NCI-H510A treated with DMSO at 0.1 percent for 48 hours (cell line): Measurements from ENCODE around the gene GRK5.

Experiments used
- DNase-seq: peaks from one replicate; lab custom pipeline; 2025; lab: John Stamatoyannopoulos, UW

GRK5 gene

DNA sequence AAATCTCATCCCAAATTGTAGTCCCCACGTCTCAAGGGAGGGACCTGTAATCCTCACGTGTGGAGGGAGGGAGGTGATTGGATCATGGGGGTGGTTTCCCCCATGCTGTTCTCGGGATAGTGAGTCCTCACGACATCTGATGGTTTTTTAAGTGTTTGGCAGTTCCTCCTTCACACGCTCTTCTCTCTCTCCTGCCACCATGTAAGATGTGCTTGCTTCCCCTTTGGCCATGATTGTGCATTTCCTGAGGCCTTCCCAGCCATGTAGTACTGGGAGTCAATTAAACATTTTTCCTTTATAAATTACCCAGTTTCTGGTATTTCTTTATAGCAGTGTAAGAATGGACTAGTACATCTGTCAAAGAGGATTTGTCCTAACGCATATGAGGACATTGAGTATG lies 275.6 kb downstream of the GRK5 start:
- no peak for DNase-seq

DNA sequence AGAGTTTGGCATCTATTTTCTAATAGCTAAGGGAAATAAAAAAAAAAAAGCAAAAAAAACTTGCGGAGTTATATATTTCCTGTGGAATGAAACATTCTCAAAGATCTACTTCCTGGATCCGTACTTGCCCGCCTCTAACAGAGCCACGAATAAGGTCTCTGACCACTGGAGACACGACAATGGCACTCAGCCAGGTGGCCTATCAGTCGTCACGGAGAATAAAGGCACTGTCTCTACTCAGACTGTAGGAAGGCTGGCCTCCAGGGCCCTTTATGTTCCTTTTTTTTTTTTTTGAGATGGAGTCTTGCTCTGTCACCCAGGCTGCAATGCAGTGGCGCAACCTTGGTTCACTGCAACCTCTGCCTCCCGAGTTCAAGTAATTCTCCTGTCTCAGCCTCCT lies 276.5 kb downstream of the GRK5 start:
- no peak for DNase-seq

DNA sequence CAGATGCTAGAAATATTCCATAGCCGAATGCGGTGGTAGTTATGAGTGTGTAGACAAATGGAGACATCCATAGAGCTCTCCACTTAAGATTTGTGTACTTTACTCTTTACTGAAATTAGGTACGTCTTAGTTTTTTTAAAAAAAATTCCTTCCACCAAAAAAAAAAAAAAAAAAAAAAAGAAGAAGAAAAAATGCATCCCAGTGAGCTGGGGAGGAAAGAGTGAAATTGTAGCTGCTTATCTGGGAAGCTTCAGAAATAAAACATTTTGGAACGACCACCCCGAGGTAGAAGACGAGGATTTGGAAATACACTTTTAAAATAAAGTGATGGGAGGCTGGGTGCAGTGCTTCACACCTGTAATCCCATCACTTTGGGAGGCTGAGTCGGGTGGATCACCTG lies 281.3 kb downstream of the GRK5 start:
- DNase-seq = no peak

DNA sequence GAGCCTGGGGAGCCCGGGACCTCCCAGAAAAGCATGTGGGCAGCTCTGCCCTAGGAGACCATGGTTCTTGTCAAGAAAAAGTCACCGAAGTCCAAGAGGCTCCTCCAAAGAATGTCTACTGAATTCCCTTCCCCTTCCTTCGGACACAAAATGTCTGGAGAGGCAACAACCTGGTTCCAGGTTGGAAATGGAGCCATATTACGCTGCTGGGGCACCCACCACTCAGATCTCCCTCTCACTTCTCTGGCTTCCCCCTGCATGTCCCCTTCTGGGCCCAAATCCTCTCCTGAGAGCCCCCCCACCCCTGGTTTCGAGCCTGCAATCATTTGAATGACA lies 282.6 kb downstream of the GRK5 start:
- no peak for DNase-seq

DNA sequence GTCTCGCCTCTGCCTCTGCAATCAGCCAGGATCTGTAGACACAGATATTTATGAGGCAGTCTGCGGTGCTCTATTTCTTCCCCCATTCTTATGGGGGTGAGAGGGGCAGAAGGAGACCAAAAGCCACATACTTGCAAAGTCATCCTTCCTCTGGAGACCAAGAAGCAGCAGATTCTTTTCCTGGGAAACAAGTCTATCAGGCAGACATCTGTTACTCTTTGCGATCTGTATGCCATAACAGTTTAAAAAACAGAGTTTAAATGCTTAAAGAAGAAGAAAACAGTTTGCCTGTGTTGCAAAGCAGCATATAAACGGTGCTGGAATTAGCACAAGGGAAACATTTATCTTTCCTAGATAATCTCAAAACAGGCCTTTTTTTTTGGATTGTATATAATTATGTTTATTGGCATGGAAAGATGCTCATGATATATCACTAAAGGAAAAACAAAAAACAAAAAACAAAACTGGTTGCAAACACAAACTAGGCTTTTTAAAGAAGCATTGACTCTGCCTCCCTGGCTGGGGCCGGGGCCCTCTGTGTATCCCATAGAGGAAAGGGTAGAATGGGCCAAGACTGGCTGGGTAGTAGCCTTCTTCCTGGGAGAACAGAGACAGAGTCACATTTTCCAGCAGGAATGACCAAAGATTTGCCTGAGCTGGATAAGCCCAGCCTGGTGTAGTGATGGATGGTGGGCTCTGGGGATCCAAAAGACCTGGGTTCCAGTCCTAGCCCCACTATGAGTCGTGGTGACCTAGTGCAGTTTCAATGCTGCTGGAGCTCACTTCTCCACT lies 284.8 kb downstream of the GRK5 start:
- no peak for DNase-seq

DNA sequence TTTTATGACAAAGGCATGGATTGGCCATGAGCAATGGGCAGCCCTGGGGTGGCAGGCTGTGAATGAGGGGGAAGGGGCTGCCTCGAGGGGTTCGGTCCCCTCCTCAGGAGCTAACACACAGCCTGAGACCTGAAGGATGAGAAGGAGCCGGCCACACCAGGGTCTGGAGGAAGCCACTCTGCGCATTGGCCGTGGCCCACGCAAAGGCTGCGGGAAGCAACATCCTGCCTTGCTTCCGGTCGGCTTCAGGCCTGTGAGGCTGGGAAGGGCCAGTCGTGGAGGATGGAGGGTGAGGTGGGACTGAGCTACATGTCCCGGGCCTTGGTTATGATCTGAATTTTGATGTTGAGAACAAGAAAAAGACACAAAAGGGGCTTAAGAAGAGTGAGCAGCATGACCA lies 285.8 kb downstream of the GRK5 start:
- no peak for DNase-seq

DNA sequence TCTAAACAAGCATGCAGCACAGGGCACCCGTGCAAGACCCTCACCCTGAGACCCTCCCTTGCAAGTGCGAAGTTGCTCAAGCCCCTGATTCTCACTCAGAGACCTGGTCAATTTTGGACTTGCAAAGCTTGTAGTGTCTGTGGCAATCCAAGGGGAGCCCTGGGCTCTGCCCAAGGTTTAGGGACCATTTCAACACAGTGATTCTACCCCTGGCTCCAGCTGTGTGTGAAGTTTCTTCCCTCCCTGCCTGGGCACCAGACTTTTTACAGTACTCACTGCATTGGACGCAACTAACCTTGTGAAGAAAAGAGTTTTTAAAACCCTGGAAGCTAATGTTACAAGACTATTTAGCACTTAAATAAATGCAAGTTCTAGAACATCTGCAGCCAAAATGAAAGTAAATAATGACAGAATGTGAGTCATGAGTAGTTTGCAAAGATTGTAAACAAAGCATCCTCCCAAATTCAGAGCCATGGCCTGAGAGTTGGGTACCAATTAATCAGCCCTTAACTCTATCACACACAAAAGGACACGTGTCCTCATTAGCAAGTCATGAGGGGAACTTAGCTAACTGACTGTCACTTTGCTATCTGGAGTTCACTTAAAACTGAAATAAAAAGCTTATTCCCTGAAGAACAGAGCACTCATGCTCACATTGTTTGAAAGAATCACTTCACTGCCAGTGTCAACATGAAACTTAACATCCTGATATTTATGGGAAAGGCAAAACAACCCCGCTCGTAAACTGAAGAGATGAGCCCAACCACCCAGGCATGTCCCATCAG lies 287.1 kb downstream of the GRK5 start:
- DNase-seq = peak; percentile 40

DNA sequence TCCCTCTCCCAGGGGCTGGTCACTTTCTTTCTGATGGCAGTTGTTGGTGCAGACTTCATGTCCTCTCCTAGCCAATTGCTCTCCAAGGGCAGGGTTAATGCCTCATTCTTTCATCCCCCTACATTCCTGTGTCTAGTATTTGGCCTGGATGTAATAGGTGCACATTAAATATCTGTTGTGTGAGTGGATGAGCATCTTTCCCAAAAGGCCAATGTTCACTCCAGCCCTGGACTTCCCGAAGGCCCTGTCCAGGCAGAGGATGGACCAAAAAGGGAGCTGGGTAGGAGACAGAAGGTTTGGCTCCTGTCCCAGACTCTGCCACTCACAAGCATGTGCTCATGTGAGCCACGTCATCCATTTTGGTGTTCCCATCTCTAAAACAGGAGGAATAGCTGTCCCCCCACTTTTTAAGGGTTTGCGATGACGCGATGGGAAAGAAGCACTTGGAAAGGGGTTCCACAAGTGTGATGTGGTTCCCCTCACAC lies 287.7 kb downstream of the GRK5 start:
- no peak for DNase-seq

DNA sequence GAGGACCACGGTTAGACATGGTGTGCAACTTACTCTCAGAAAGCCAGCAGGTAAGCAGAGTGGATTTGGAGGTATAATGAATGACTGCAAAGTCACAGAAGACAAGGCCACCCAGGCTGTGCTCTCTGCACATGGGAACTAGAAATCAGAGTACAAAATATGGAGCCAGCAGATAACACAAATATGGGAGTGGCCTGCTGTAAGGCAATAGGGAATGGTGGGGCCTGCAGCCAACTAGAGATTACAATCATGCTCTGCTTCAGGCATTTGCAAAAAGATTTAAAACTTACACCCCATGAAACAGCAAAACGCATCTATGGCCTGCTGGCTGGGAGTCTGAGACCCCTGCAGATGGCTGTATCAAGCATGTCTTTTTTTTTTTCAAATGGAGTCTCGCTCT lies 288.2 kb downstream of the GRK5 start:
- DNase-seq = no peak

DNA sequence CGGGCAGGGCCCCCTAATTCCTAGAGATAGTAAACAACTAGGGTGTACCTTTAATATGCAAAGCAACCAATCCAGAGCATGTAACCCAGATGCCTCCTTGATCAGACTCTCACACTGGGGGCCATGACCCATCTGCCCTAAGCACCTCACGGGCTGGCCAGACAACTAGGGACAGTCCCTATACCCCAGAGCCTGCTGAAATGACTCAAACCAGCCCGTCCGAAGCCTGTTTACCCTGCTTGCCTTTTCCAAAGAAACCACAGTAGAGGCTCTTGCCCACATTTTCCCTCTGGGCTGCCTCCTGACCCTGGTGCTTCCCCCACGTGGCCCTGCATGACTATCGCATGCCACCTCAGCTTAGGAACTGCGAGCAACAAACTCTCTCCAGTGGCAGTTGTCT lies 288.9 kb downstream of the GRK5 start:
- DNase-seq = no peak

DNA sequence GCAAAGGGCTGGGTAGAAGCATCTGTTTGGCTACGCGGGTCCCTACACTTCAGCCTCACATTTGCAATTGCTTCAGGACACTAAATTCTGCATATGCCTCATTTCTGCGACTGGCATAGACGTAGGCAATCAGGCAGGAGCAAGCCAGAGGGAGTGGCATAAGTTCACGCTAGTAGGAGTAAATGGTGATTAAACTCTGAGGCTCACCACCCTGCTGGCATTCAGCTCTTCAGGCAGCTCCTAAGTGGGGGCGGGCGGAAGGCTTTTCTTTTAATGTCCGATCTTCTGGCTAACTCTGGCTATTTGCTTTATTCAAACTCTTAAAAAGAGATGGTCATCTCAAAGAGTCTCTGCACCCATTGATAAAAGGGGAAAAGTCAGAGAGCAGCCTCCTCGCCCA lies 289.9 kb downstream of the GRK5 start:
- DNase-seq = no peak

DNA sequence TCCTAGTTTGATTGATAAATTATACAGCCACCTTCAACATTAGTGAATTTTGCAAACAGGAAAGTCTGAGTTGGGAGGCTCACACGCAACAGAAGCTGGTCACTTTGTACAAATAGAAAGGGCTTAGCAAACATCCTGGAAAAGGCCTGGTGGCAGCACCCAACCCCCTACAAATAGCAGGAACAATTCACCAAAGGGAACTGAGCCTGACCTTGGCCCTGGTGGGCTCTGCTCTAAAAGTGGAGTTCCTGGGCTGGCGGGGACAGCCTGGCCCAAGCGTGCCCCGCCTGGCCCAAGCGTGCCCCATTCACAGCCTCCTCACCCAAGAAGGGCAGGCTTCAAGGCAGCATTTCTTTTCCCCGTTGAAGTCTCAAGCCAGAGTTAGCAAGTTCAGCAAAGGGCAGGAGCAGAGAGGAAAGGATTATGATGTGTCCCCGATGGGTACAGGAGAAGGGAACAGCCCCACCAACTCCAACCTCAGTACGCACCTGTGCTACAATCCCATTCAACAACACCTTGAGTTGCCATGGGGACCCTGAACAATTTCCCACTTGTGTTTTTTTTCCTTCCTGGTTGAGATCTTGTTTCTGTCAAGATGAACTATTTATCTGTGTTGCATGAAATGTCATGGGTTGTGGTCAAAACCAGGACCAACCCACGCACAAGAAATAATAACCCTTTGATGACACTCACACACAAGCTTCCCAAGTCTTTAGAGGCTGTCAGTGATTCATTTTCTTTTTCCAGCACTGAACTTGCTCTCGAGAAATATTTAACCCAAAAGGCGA lies 291.7 kb downstream of the GRK5 start:
- DNase-seq = no peak

DNA sequence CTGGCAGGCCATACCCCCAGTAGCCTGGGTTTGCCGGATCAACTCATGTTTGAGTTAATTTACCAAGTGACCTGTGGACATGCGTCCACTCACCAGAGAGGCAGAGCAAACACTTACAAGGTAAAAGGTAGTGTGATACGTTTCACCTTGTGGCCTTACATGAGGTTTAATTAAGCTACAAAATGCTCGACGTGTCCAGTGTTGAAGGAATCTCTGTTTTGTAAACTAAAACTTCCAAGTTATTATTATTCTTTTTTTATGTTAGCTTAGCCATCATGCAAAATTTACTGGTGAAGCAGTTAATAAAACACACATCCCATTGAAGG lies 292.3 kb downstream of the GRK5 start:
- DNase-seq = no peak

DNA sequence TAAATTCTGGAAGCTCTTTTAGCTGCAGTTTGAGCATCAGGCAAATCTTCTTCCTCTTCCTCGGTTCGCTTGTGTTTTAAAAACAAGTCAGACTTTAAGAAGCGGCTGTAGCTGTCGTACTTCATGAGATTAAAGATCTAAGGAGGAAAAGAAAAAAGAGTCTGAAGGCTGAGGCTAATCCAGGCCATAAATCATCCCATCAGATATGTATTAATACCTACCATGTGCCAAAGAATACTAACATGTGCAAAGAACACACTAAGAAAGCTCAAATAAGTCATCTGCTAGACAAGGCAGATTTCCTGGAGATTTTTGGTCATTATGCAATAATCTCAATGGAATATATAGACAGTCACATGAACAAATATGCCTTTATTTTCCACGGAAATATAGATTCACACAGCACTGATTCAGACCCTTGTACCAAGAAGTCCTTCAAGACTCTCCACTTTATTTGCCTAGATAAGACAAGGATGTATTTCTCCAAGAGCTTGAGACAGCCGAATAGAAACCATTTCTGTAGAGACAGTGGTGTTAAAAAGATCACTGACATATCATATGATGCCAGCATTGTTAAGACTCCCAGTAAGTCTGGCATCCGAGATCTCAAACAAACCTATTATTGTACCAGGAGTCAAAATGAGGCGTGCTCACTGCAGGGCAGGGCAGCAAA lies 292.9 kb downstream of the GRK5 start:
- no peak for DNase-seq

DNA sequence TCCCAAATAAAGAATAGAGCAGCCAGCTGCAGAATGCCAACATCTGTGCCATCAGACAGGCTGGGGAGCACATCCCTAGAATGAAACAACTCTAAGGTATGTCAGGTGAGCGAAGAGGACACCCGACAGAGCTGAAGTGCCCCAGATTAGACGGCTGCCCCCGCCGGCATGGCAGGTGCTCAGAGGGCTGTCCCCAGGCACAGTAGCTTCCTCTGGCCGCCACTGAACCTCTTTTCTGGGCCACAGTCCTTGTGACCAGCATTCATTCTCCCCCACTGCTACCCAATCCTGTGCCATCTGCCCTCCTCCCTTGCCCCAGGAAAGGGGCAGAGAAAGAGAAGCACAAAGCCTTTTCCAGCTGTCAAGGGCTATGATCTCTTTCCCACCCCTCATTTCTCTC lies 293.4 kb downstream of the GRK5 start:
- DNase-seq = no peak

DNA sequence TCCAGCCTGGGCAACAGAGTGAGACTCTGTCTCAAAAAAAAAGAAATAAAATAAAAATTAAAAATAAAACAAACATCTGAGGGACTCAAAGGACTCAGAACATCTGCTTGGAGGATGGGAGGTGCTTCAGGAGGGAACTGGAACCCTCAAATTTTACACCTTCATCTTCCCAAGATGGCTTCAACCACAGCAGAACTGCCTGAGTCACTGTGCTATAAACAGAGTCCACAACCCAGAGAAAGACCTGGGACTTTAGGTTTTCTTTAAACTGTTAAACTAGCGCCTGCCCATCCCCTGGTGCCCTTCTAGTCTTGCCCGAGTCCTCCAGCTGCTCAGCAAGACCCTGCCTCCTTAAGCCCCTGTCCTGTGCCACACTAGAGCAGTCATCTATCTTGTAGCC lies 294.3 kb downstream of the GRK5 start:
- no peak for DNase-seq

DNA sequence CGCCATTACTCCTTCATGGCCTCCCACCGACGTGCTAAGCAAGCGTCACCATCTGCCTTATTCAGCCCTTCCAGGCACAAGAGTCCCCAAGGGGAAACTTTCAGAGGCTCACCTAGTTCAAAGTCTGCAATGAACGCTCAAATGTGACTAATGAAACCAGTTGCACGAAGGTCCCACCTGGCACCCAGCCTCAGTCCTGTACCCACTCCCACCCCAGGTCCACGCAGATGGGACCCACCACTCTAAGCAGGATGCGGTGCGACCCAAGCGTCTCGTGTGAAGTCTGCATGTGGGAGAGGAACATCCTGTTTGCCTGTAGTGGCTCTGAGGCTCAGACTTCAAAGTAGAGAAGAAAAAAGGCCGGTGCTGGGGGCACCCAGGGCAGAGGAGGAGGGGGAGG lies 294.8 kb downstream of the GRK5 start:
- no peak for DNase-seq

DNA sequence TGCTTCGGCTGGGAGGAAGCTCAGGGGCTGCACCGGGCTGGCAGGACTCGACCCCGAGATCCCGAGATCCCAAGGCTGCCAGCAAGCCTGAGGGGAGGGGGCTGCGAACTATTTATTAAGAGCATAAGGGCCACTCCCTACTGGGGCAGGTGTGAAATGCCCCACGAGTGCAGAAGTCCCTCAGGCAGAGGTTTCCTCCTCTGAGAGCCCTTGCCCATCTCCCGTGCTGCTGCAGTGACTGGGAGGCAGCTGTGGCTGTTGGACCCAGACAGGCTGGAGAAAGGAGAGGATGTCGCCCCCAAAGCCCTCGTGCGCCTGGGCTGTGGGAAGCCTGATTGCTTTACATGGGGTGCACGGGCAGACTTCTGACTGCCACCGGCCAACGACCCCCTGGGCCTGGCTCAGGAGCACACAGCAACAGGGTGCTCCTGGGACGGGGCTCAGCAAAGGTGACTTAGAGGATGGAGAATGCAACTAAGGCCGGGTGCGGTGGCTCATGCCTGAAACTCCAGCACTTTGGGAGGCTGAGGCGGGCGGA lies 295.3 kb downstream of the GRK5 start:
- no peak for DNase-seq

DNA sequence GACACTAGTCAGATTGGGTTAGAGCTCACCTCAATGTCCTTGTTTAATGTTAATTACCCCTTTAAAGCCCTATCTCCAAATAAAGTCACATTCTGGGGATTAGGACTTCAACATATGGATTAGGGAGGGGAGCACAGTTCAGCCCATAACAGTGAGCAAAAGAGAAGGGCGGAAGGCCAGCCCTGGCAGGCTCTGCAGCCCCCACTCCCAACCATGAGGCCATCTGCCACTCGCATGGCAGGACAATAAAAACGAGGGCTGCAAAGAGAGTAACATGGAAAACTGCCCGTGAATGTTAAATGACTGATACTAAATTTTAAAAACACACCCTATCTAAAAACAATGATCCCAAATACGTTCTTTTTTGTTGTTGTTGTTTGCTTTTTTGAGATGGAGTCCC lies 296.4 kb downstream of the GRK5 start:
- no peak for DNase-seq

DNA sequence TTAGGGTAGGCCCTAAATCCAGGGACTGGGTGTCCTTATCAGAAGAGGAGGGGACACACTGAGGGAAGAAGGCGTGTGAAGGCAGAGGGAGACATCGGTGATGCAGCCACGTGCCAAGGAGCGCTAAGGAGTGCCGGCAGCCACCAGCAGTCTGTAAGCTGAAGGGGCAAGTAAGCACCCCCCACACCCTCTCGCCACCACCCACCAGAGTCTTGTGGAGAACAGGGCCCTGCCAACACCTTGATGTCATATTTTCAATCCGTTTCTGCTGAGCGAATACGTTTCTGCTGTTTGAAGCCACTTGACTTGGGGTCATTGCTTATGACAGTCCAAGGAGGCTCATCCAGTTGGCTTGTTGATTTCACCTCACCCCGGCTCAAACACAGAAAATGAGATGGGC lies 297.3 kb downstream of the GRK5 start:
- no peak for DNase-seq

DNA sequence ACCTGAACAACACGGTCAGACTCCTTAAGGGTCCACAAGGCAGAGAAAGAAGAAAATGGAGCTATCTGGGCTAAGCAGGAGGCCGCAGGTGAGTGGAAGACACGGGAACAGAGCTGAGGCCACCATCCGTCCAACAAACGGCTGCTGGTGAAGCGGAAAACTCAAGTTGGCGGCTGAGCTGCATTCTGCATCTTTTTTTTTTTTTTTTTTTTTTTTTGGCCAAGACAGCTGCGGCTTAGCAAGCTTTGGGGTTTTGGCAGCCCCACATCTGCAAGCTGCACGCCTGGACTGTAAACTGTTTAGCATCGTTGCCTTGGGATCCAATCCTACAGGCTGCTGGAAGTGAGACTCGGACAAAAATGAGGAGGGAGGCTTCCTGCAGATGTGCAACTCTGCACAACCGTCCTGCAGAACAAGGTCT lies 297.8 kb downstream of the GRK5 start:
- no peak for DNase-seq
